K562 (cell line): ENCODE measurements around the gene HTR5A. TPM values are rescaled to one million over a fixed set of nuclear protein-coding genes. Genes with fewer than 3 reads are reported as not detected.
A peak's percentile ranks its signal among the peaks of the same experiment; 100 is the strongest.

Source experiments
- ATAC-seq: fragments of 200-7000 bp; cut with Tn5 transposase; 3 replicates; pipeline ENCODE4 v1.9.1; 2020; ENCODE audit warnings: moderate library complexity
- BruUV-seq: library from RNA; stranded (reverse); fragments of 400-500 nt; replicated peaks from 2 replicates; lab custom pipeline; 2021; lab: Mats Ljungman, UMichigan
- CTCF ChIA-PET: fragments of 300-600 bp; formaldehyde crosslinking; extraction: SDS; loops from one replicate; lab custom pipeline; 2021; ENCODE audit warnings: low intra/inter-chr PET ratio; lab: Yijun Ruan, JAX
- POLR2A ChIA-PET: fragments of 300-600, 350-650 bp; sonication (Branson Sonifier 250); formaldehyde crosslinking; extraction: SDS; loops from one replicate; lab custom pipeline; 2021; ENCODE audit warnings: antibody characterized with exemption, inconsistent platforms; lab: Yijun Ruan, JAX
- DNase-seq, 4 experiments: peaks; one replicate each; pipeline versions ENCODE4 v3.0.0 to v3.0.0-alpha.2; 2011 to 2018; ENCODE audit warnings: low spot score in 3 of 4, mixed read lengths in 3 of 4; ENCODE audit errors: extremely low read depth in 1 of 4
- FAIRE-seq: peaks from 2 replicates; lab custom pipeline; 2011; peaks lifted over from hg19 to GRCh38; lab: Jason Lieb, UNC
- H2AFZ ChIP-seq: 2 replicates; pipeline ENCODE4 v1.6.0; 2011; ENCODE audit warnings: low read depth, low read length, control low read depth, inconsistent platforms
- H3K27ac ChIP-seq: fragments of 200-600 bp; 3 replicates; pipeline ENCODE4 v1.8.0; 2011; ENCODE audit warnings: low read depth, mild to moderate bottlenecking, control low read depth, inconsistent platforms, low read length, moderate library complexity, mixed read lengths; ENCODE audit errors: extremely low read depth
- H3K27me3 ChIP-seq, 2 experiments: fragments of 300-600 bp in 1 of 2; 2 replicates in 1 of 2; 3 replicates in 1 of 2; pipeline versions ENCODE4 v1.6.0 to v1.8.0; 2011; ENCODE audit warnings: inconsistent platforms in 2 of 2, low read length in 2 of 2, mild to moderate bottlenecking in 1 of 2, mixed read lengths in 1 of 2, moderate library complexity in 1 of 2; ENCODE audit not compliant: control insufficient read depth in 2 of 2, insufficient read depth in 2 of 2
- H3K36me3 ChIP-seq: fragments of 300-600 bp; 3 replicates; pipeline ENCODE4 v1.8.0; 2011; ENCODE audit warnings: mild to moderate bottlenecking, low read length, inconsistent platforms; ENCODE audit not compliant: control insufficient read depth, insufficient read depth
- H3K4me1 ChIP-seq, 2 experiments: fragments of 200-600 bp in 1 of 2; replicated peaks in 1 of 2; 2 replicates in 1 of 2; 3 replicates in 1 of 2; pipeline versions ENCODE4 v1.5.1 to v1.8.0; 2011; ENCODE audit warnings: inconsistent platforms in 2 of 2, low read length in 2 of 2, mild to moderate bottlenecking in 1 of 2, mixed read lengths in 1 of 2, moderate library complexity in 1 of 2; ENCODE audit not compliant: control insufficient read depth in 2 of 2, insufficient read depth in 2 of 2
- H3K4me2 ChIP-seq: 2 replicates; pipeline ENCODE4 v1.6.1; 2011; ENCODE audit warnings: low read length, control low read depth, inconsistent platforms, mixed read lengths; ENCODE audit not compliant: insufficient read depth
- H3K4me3 ChIP-seq: fragments of 200-600 bp; sonication (generic), shearing (Covaris generic); 2 replicates; pipeline ENCODE4 v1.5.1; 2016; ENCODE audit warnings: control low read depth, inconsistent platforms
- H3K79me2 ChIP-seq: fragments of 200-600 bp; 3 replicates; pipeline ENCODE4 v1.8.0; 2011; ENCODE audit warnings: low read length, inconsistent platforms; ENCODE audit not compliant: control insufficient read depth, insufficient read depth
- H3K9ac ChIP-seq, 2 experiments: 2 replicates each; pipeline versions ENCODE4 v1.6.0 to v1.6.1; 2011; ENCODE audit warnings: low read depth in 2 of 2, low read length in 2 of 2, control low read depth in 1 of 2, inconsistent platforms in 1 of 2, mild to moderate bottlenecking in 1 of 2, mixed read lengths in 1 of 2; ENCODE audit not compliant: insufficient read depth in 1 of 2
- H3K9me1 ChIP-seq: one replicate; pipeline ENCODE4 v1.6.0; 2011; ENCODE audit warnings: inconsistent platforms, mild to moderate bottlenecking, low read length, moderate library complexity; ENCODE audit not compliant: control insufficient read depth, insufficient read depth
- H3K9me3 ChIP-seq: replicated peaks from 2 replicates; pipeline ENCODE4 v1.5.1; 2011; ENCODE audit warnings: low read depth, low read length, inconsistent platforms; ENCODE audit not compliant: control insufficient read depth, insufficient read depth
- H4K20me1 ChIP-seq: replicated peaks from 2 replicates; pipeline ENCODE4 v1.6.1; 2011; ENCODE audit warnings: low read length, inconsistent platforms, mixed read lengths; ENCODE audit not compliant: control insufficient read depth, insufficient read depth
- BRD9 ChIP-seq: fragments of 450-650 bp; IDR thresholded peaks from 2 replicates; pipeline ENCODE4 v1.6.1; 2018; ENCODE audit warnings: low read depth; ENCODE audit not compliant: partially characterized antibody
- MAFF ChIP-seq: IDR thresholded peaks from 2 replicates; pipeline ENCODE4 v1.6.1; 2012; ENCODE audit warnings: low read length, improper control_type of control experiment
- MCM3 ChIP-seq: fragments of 450-650 bp; IDR thresholded peaks from 2 replicates; pipeline ENCODE4 v1.6.1; 2016
- ZNF165 ChIP-seq: fragments of 250-450 bp; sonication (Bioruptor Pico); IDR thresholded peaks from 2 replicates; pipeline ENCODE4 v1.4.0; 2020; ENCODE audit warnings: borderline replicate concordance
- ZNF354B ChIP-seq: fragments of 250-450 bp; sonication (Bioruptor Pico); IDR thresholded peaks from 2 replicates; pipeline ENCODE4 v1.4.0; 2020
- ZNF79 ChIP-seq: fragments of 250-450 bp; sonication (Bioruptor Pico); IDR thresholded peaks from 2 replicates; pipeline ENCODE4 v1.4.0; 2020; ENCODE audit warnings: low read depth, mild to moderate bottlenecking, moderate library complexity
- WGBS: fragments of 100-300 bp; shearing (Covaris generic); methylation state at CpG from one replicate; pipeline ENCODE4 v1.1.6; 2016; ENCODE audit warnings: low coverage, mixed read lengths; ENCODE audit not compliant: insufficient coverage; ENCODE audit errors: missing lambda C conversion rate; 5-methylcytosine and 5-hydroxymethylcytosine counted together
- in situ Hi-C: fragments of 300-500 bp; cut with MboI; formaldehyde crosslinking; loops from 4 replicates; pipeline ENCODE4 v1.15.0; 2018; ENCODE audit warnings: inconsistent platforms, mixed read lengths
- intact Hi-C: fragments of 100-400 bp; cut with micrococcal nuclease; formaldehyde crosslinking; loops from 2 replicates; pipeline ENCODE4 v1.14.2; 2022
- polyA plus RNA-seq, 8 experiments: library from polyadenylated mRNA; depleted of rRNA in 4 of 8; stranded (reverse) in 5 of 8; unstranded in 3 of 8; fragments of >200 nt; fragmentation: Nextera tagmentation in 2 of 8; fragmentation: Illumina TruSeq in 1 of 8; extraction: Ambion mirVana in 2 of 8; extraction: Trizol in 1 of 8; gene quantifications; 2 replicates each; pipeline versions ENCODE4 v1.2.1 to v1.2.3, GENCODE V29; 2011 to 2014; ENCODE audit warnings: inconsistent platforms in 1 of 8, missing spikeins in 1 of 8
- total RNA-seq, 7 experiments: library from RNA; depleted of rRNA in 6 of 7; stranded (reverse); fragments of >200 nt in 6 of 7; fragmentation: Illumina TruSeq in 2 of 7; extraction: Trizol in 2 of 7; gene quantifications; 2 replicates each; pipeline versions ENCODE4 v1.2.1 to v1.2.3, GENCODE V29; 2011 to 2021; ENCODE audit warnings: low replicate concordance in 1 of 7
- TF ChIP-seq, protein P1 (sequence below): fragments of 450-650 bp; IDR thresholded peaks from 2 replicates; pipeline ENCODE4 v1.6.1; 2017; ENCODE audit warnings: antibody characterized with exemption, mild to moderate bottlenecking

HTR5A gene
- total and polyA plus RNA-seq, 9 of the 15 experiments (the other 6 are each of a cell fraction or from before 2014, with no cell fraction given), result 0.06 TPM; not detected in 8

DNA sequence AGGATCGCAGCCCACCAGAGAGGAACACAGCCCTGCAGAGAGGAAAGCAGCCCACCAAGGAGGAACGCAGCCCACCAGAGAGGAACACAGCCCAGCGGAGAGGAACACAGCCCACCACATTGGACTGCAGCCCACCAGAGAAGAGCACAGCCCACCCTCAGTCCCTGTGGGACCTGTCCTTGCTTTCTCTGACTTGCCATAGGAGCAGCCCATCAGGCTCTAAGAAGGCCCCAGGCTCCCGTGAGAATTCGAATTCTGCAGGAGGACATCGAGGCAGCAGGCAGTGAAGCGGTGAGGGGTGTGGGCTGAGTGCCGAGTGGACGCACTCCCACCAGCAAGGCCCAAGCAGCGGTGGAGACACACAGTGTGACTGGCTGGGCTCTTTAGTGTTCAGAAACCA is 59.1 kb downstream of the HTR5A start:
- DNase-seq, result no peak
- no peak overlapping the region for H2AFZ ChIP-seq
- POLR2A ChIA-PET, result interaction anchor here (0.6 kb wide), 1 partner anchor 169 kb away, joined by 3 read pairs; no protein-coding TSS in a partner anchor
- in situ Hi-C loops (no loop called here), intact Hi-C loops (no loop called here)
- H3K4me1 ChIP-seq, result no peaks in the 10 kb centered on the region
- H3K9me1 ChIP-seq, result no peaks in the 10 kb centered on the region
- FAIRE-seq, result no peak
- H4K20me1 ChIP-seq, result no peaks in the 10 kb centered on the region
- CTCF ChIA-PET, result no interaction called here
- H3K9me3 ChIP-seq, result no peaks in the 10 kb centered on the region
- H3K79me2 ChIP-seq, result no peaks in the 10 kb centered on the region
- TF ChIP-seq, protein P1, sequence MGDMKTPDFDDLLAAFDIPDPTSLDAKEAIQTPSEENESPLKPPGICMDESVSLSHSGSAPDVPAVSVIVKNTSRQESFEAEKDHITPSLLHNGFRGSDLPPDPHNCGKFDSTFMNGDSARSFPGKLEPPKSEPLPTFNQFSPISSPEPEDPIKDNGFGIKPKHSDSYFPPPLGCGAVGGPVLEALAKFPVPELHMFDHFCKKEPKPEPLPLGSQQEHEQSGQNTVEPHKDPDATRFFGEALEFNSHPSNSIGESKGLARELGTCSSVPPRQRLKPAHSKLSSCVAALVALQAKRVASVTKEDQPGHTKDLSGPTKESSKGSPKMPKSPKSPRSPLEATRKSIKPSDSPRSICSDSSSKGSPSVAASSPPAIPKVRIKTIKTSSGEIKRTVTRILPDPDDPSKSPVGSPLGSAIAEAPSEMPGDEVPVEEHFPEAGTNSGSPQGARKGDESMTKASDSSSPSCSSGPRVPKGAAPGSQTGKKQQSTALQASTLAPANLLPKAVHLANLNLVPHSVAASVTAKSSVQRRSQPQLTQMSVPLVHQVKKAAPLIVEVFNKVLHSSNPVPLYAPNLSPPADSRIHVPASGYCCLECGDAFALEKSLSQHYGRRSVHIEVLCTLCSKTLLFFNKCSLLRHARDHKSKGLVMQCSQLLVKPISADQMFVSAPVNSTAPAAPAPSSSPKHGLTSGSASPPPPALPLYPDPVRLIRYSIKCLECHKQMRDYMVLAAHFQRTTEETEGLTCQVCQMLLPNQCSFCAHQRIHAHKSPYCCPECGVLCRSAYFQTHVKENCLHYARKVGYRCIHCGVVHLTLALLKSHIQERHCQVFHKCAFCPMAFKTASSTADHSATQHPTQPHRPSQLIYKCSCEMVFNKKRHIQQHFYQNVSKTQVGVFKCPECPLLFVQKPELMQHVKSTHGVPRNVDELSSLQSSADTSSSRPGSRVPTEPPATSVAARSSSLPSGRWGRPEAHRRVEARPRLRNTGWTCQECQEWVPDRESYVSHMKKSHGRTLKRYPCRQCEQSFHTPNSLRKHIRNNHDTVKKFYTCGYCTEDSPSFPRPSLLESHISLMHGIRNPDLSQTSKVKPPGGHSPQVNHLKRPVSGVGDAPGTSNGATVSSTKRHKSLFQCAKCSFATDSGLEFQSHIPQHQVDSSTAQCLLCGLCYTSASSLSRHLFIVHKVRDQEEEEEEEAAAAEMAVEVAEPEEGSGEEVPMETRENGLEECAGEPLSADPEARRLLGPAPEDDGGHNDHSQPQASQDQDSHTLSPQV, result no peak
- no peak for TF ChIP-seq MAFF
- TF ChIP-seq BRD9, result no peak
- TF ChIP-seq MCM3, result no peak
- no peak for TF ChIP-seq ZNF79 (CRISPR knock-in tag)
- TF ChIP-seq ZNF354B (CRISPR knock-in tag), result no peak
- TF ChIP-seq ZNF165 (CRISPR knock-in tag), result no peak
- H3K27ac ChIP-seq, result no peak overlapping the region
- H3K4me3 ChIP-seq, result no peak overlapping the region
- H3K27me3 ChIP-seq, result peaks cover 31 to 59% of the 10 kb centered on the region in 2 experiments
- no peaks in the 10 kb centered on the region for H3K36me3 ChIP-seq
- no peak for ATAC-seq
- no peak overlapping the region for H3K4me2 ChIP-seq
- WGBS, result under 1% methylated on average over 10 of the region's 10 CpGs
- H3K9ac ChIP-seq, result peak overlapping the region in 1 of 2 experiments; percentile 38; a peak in 1 of 4 replicates
- BruUV-seq, result no TSS peak
